ENCODE data around the gene CEP164.

CEP164 gene

GRCh38 chr11:117431436-117431835 lies 103.8 kb downstream of the CEP164 start:
- Histone ChIP-seq H3K27me3 (ENCODE audit: low read depth, low read length) (no peaks in the 10 kb centered on the region), H3K4me2 (ENCODE audit: low read length) (no peak overlapping the region)
- TF ChIP-seq EZH2phosphoT487 (IDR thresholded peaks at IDR 0.05; ENCODE audit: low read depth), result no peak
- TF ChIP-seq, protein P1, sequence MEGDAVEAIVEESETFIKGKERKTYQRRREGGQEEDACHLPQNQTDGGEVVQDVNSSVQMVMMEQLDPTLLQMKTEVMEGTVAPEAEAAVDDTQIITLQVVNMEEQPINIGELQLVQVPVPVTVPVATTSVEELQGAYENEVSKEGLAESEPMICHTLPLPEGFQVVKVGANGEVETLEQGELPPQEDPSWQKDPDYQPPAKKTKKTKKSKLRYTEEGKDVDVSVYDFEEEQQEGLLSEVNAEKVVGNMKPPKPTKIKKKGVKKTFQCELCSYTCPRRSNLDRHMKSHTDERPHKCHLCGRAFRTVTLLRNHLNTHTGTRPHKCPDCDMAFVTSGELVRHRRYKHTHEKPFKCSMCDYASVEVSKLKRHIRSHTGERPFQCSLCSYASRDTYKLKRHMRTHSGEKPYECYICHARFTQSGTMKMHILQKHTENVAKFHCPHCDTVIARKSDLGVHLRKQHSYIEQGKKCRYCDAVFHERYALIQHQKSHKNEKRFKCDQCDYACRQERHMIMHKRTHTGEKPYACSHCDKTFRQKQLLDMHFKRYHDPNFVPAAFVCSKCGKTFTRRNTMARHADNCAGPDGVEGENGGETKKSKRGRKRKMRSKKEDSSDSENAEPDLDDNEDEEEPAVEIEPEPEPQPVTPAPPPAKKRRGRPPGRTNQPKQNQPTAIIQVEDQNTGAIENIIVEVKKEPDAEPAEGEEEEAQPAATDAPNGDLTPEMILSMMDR (IDR thresholded peaks at IDR 0.05; ENCODE audit: low read depth, low read length), result no peak

GRCh38 chr11:117433717-117434116 lies 106.1 kb downstream of the CEP164 start:
- H2AFZ ChIP-seq (ENCODE audit: low read depth, low read length), result no peak overlapping the region
- no peak overlapping the region for H3K4me3 ChIP-seq (ENCODE audit: low read length)
- no peak for TF ChIP-seq EZH2phosphoT487 (IDR thresholded peaks at IDR 0.05; ENCODE audit: low read depth)
- TF ChIP-seq, protein P1 (IDR thresholded peaks at IDR 0.05; ENCODE audit: low read depth, low read length), result no peak
- H3K27me3 ChIP-seq (ENCODE audit: low read depth, low read length), result no peaks in the 10 kb centered on the region
- H3K36me3 ChIP-seq (replicated peaks; ENCODE audit: low read depth, low read length), result peaks cover 6% of the 10 kb centered on the region
- no peaks in the 10 kb centered on the region for H3K79me2 ChIP-seq (ENCODE audit: low read length)
- H3K27ac ChIP-seq (ENCODE audit: low read length), result no peak overlapping the region; the same call in 1 of the 2 replicates
- peaks cover 39% of the 10 kb centered on the region for H3K4me1 ChIP-seq (ENCODE audit: low read length)
- no peaks in the 10 kb centered on the region for H4K20me1 ChIP-seq (ENCODE audit: insufficient read depth, low read length)
- H3K9ac ChIP-seq (ENCODE audit: low read length), result no peak overlapping the region
- H3K9me3 ChIP-seq (ENCODE audit: insufficient read depth, low read length), result no peaks in the 10 kb centered on the region
- H3K4me2 ChIP-seq (ENCODE audit: low read length), result peak overlapping the region; percentile 28; the same call in 1 of the 2 replicates

More at GRCh38 chr11:117431436-117431835, 103.8 kb downstream of the CEP164 start:
- Histone ChIP-seq H3K9me3 (ENCODE audit: insufficient read depth, low read length) (no peaks in the 10 kb centered on the region), H3K27ac (ENCODE audit: low read length) (no peak overlapping the region), H3K36me3 (replicated peaks; ENCODE audit: low read depth, low read length) (peaks cover 6% of the 10 kb centered on the region), H4K20me1 (ENCODE audit: insufficient read depth, low read length) (no peaks in the 10 kb centered on the region), H3K4me3 (ENCODE audit: low read length) (no peak overlapping the region), H2AFZ (ENCODE audit: low read depth, low read length) (no peak overlapping the region), H3K79me2 (ENCODE audit: low read length) (no peaks in the 10 kb centered on the region), H3K9ac (ENCODE audit: low read length) (no peak overlapping the region), H3K4me1 (ENCODE audit: low read length) (peaks cover 43% of the 10 kb centered on the region)

DNA sequence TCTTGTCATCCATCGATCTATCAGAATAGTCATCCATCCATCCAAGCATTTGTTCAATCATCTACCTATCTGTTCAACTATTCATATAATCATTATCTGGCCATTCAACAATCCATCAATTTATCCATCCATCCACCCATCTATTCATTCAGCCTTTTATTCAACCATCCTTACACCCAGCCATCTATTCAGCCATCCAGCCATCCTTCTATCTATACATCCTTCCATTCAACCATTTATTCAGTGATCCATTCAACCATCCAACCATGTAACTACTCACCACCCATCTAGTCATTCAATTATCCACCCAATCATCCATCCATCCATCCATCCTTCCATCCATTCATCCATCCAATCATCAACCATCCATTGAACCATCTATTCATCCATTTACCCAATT lies 106.8 kb downstream of the CEP164 start:
- H3K4me1 ChIP-seq (ENCODE audit: low read length), result peaks cover 36% of the 10 kb centered on the region
- H3K4me2 ChIP-seq (ENCODE audit: low read length), result no peak overlapping the region
- H4K20me1 ChIP-seq (ENCODE audit: insufficient read depth, low read length), result no peaks in the 10 kb centered on the region
- H3K79me2 ChIP-seq (ENCODE audit: low read length), result no peaks in the 10 kb centered on the region
- peaks cover 6% of the 10 kb centered on the region for H3K36me3 ChIP-seq (replicated peaks; ENCODE audit: low read depth, low read length)
- H3K4me3 ChIP-seq (ENCODE audit: low read length), result no peak overlapping the region
- no peaks in the 10 kb centered on the region for H3K27me3 ChIP-seq (ENCODE audit: low read depth, low read length)
- no peaks in the 10 kb centered on the region for H3K9me3 ChIP-seq (ENCODE audit: insufficient read depth, low read length)
- peak overlapping the region; percentile 53; the same call in 1 of the 2 replicates for H3K27ac ChIP-seq (ENCODE audit: low read length)
- no peak for TF ChIP-seq EZH2phosphoT487 (IDR thresholded peaks at IDR 0.05; ENCODE audit: low read depth)
- TF ChIP-seq, protein P1 (IDR thresholded peaks at IDR 0.05; ENCODE audit: low read depth, low read length), result no peak
- H2AFZ ChIP-seq (ENCODE audit: low read depth, low read length), result no peak overlapping the region
- H3K9ac ChIP-seq (ENCODE audit: low read length), result no peak overlapping the region

GRCh38 chr11:117435326-117435725 lies 107.7 kb downstream of the CEP164 start:
- Histone ChIP-seq H3K27me3 (ENCODE audit: low read depth, low read length) (no peaks in the 10 kb centered on the region), H4K20me1 (ENCODE audit: insufficient read depth, low read length) (no peaks in the 10 kb centered on the region), H3K9ac (ENCODE audit: low read length) (peak overlapping the region; percentile 16; the same call in 1 of the 2 replicates), H3K79me2 (ENCODE audit: low read length) (no peaks in the 10 kb centered on the region), H2AFZ (ENCODE audit: low read depth, low read length) (no peak overlapping the region), H3K27ac (ENCODE audit: low read length) (peak overlapping the region; percentile 53), H3K9me3 (ENCODE audit: insufficient read depth, low read length) (no peaks in the 10 kb centered on the region), H3K36me3 (replicated peaks; ENCODE audit: low read depth, low read length) (peaks cover 6% of the 10 kb centered on the region), H3K4me1 (ENCODE audit: low read length) (peaks cover 36% of the 10 kb centered on the region), H3K4me3 (ENCODE audit: low read length) (peak overlapping the region; percentile 29; the same call in 1 of the 2 replicates), H3K4me2 (ENCODE audit: low read length) (peak overlapping the region; percentile 71)
- TF ChIP-seq EZH2phosphoT487 (IDR thresholded peaks at IDR 0.05; ENCODE audit: low read depth), result no peak
- TF ChIP-seq, protein P1 (IDR thresholded peaks at IDR 0.05; ENCODE audit: low read depth, low read length), result no peak

All from OCI-LY3 (cell line).